HepG2 (cell line): ENCODE data around the gene MTRR. TPM values are rescaled to one million over a fixed set of nuclear protein-coding genes. Genes with fewer than 3 reads are reported as not detected.

ENCODE experiments used
- ATAC-seq: fragments of 200-7000 bp; cut with Tn5 transposase; 3 replicates; pipeline ENCODE4 v1.9.1; 2020; ENCODE audit warnings: mild to moderate bottlenecking, moderate library complexity
- BruUV-seq: library from RNA; stranded (reverse); fragments of 400-500 nt; replicated peaks from 2 replicates; lab custom pipeline; 2021; lab: Mats Ljungman, UMichigan
- CTCF ChIA-PET: fragments of 300-600 bp; formaldehyde crosslinking; extraction: SDS; loops from one replicate; lab custom pipeline; 2021; ENCODE audit warnings: low total read pairs, inconsistent platforms, low intra/inter-chr PET ratio; lab: Yijun Ruan, JAX
- POLR2A ChIA-PET: fragments of 350-600 bp; sonication (Branson Sonifier 250); formaldehyde crosslinking; loops from one replicate; lab custom pipeline; 2020; ENCODE audit warnings: antibody characterized with exemption, inconsistent platforms; lab: Yijun Ruan, JAX
- DNase-seq: peaks from one replicate; pipeline ENCODE4 v3.0.0-alpha.2; 2015; ENCODE audit warnings: low spot score
- FAIRE-seq: peaks from 3 replicates; lab custom pipeline; 2011; peaks lifted over from hg19 to GRCh38; lab: Jason Lieb, UNC
- H2AFZ ChIP-seq: one replicate; pipeline ENCODE4 v1.6.1; 2011; ENCODE audit warnings: low read length, inconsistent platforms
- H3K27ac ChIP-seq: fragments of 300-600 bp; 3 replicates; pipeline ENCODE4 v1.8.0; 2011; ENCODE audit warnings: mixed run types, mild to moderate bottlenecking, mixed read lengths, low read length, inconsistent platforms; ENCODE audit not compliant: insufficient read depth; ENCODE audit errors: extremely low read length
- H3K27me3 ChIP-seq, 2 experiments: fragments of 200-600 bp in 1 of 2; 2 replicates in 1 of 2; 3 replicates in 1 of 2; pipeline versions ENCODE4 v1.6.0 to v1.8.0; 2011; ENCODE audit warnings: low read length in 2 of 2, mild to moderate bottlenecking in 2 of 2, moderate library complexity in 2 of 2, inconsistent platforms in 1 of 2; ENCODE audit not compliant: insufficient read depth in 2 of 2, control insufficient read depth in 1 of 2
- H3K36me3 ChIP-seq, 2 experiments: fragments of 200-600 bp in 1 of 2; replicated peaks in 1 of 2; 2 replicates in 1 of 2; 3 replicates in 1 of 2; pipeline versions ENCODE4 v1.5.1 to v1.8.0; 2011; ENCODE audit warnings: low read length in 2 of 2, inconsistent platforms in 1 of 2; ENCODE audit not compliant: insufficient read depth in 2 of 2, control insufficient read depth in 1 of 2
- H3K4me1 ChIP-seq: 2 replicates; pipeline ENCODE4 v1.5.1; 2012; ENCODE audit warnings: low read length, inconsistent platforms; ENCODE audit not compliant: insufficient read depth
- H3K4me2 ChIP-seq: 2 replicates; pipeline ENCODE4 v1.6.0; 2011; ENCODE audit warnings: low read depth, low read length, inconsistent platforms
- H3K4me3 ChIP-seq, 3 experiments: fragments of 200-600 bp in 1 of 3; sonication (generic), shearing (Covaris generic) in 1 of 3; replicated peaks in 1 of 3; 2 replicates each; pipeline ENCODE4 v1.5.1; 2011 to 2016; ENCODE audit warnings: low read length in 3 of 3, inconsistent platforms in 2 of 3, low read depth in 2 of 3, mild to moderate bottlenecking in 2 of 3, control low read depth in 1 of 3, mixed read lengths in 1 of 3; ENCODE audit not compliant: insufficient read depth in 1 of 3
- H3K79me2 ChIP-seq: one replicate; pipeline ENCODE4 v1.6.1; 2011; ENCODE audit warnings: low read length, inconsistent platforms; ENCODE audit not compliant: insufficient read depth
- H3K9ac ChIP-seq: 2 replicates; pipeline ENCODE4 v1.6.0; 2011; ENCODE audit warnings: mild to moderate bottlenecking, low read depth, low read length, inconsistent platforms; ENCODE audit not compliant: insufficient read depth
- H3K9me3 ChIP-seq: 2 replicates; pipeline ENCODE4 v1.5.1; 2012; ENCODE audit warnings: mild to moderate bottlenecking, low read length
- H4K20me1 ChIP-seq: 2 replicates; pipeline ENCODE4 v1.6.0; 2011; ENCODE audit warnings: inconsistent platforms, mild to moderate bottlenecking, low read length, moderate library complexity; ENCODE audit not compliant: insufficient read depth
- ARID2 ChIP-seq: sonication (generic); formaldehyde crosslinking; IDR thresholded peaks from 2 replicates; pipeline ENCODE4 v1.8.1; 2022; ENCODE audit warnings: mild to moderate bottlenecking, missing genetic modification reagents, borderline replicate concordance
- BCL6 ChIP-seq: IDR thresholded peaks from 2 replicates; pipeline ENCODE4 v1.6.1; 2016; ENCODE audit warnings: missing genetic modification reagents, missing compliant biosample characterization
- CBX5 ChIP-seq: sonication (generic); formaldehyde crosslinking; IDR thresholded peaks from 2 replicates; pipeline ENCODE4 v1.4.0; 2020; ENCODE audit warnings: missing genetic modification reagents, borderline replicate concordance
- CEBPB ChIP-seq: IDR thresholded peaks from 2 replicates; pipeline ENCODE4 v1.6.1; 2011; ENCODE audit warnings: low read depth, low read length, improper control_type of control experiment, borderline replicate concordance
- FOXC1 ChIP-seq: sonication (generic); formaldehyde crosslinking; IDR thresholded peaks from 2 replicates; pipeline ENCODE4 v1.8.0; 2022; ENCODE audit warnings: mild to moderate bottlenecking, missing genetic modification reagents, borderline replicate concordance
- GATAD2A ChIP-seq: IDR thresholded peaks from 2 replicates; pipeline ENCODE4 v1.6.1; 2016
- KDM3A ChIP-seq: IDR thresholded peaks from 2 replicates; pipeline ENCODE4 v1.6.1; 2018; ENCODE audit warnings: low read depth, missing compliant biosample characterization
- KDM5A ChIP-seq: fragments of 200-600 bp; sonication (generic); IDR thresholded peaks from 2 replicates; pipeline ENCODE4 v1.7.0; 2018; ENCODE audit warnings: antibody characterized with exemption, mild to moderate bottlenecking, low read length, borderline replicate concordance
- RBM22 ChIP-seq: fragments of 200-400 bp; formaldehyde crosslinking; optimal IDR thresholded peaks from 2 replicates; pipeline ENCODE3; 2017; ENCODE audit warnings: mild to moderate bottlenecking, low read length, moderate library complexity
- SNAPC2 ChIP-seq: sonication (generic); formaldehyde crosslinking; IDR thresholded peaks from 2 replicates; pipeline ENCODE4 v1.8.1; 2022; ENCODE audit warnings: mild to moderate bottlenecking, missing genetic modification reagents
- ZNF674 ChIP-seq: sonication (generic); formaldehyde crosslinking; IDR thresholded peaks from 2 replicates; pipeline ENCODE4 v1.5.0; 2020; ENCODE audit warnings: low read depth, mild to moderate bottlenecking, missing genetic modification reagents
- ZNF737 ChIP-seq: sonication (generic); formaldehyde crosslinking; IDR thresholded peaks from 2 replicates; pipeline ENCODE4 v1.5.0; 2020; ENCODE audit warnings: missing genetic modification reagents, mild to moderate bottlenecking, borderline replicate concordance
- WGBS: methylation state at CpG from one replicate; pipeline ENCODE4 v1.1.6; 2017; ENCODE audit warnings: low lambda C conversion rate; 5-methylcytosine and 5-hydroxymethylcytosine counted together
- in situ Hi-C: cut with HindIII; loops from 2 replicates; pipeline ENCODE4 v1.10.0; 2017; ENCODE audit warnings: low pct_unique_long_range_greater_than_20kb; ENCODE audit not compliant: extremely low pct_ligation_motif_present
- intact Hi-C: fragments of 100-400 bp; cut with micrococcal nuclease; formaldehyde crosslinking; loops from one replicate; pipeline ENCODE4 v1.10.0; 2022; ENCODE audit not compliant: unreplicated experiment
- polyA plus RNA-seq, 8 experiments: library from polyadenylated mRNA; depleted of rRNA in 3 of 8; stranded (reverse) in 7 of 8; unstranded in 1 of 8; fragments of >200 nt; fragmentation: Illumina TruSeq in 4 of 8; extraction: Trizol in 4 of 8; gene quantifications; 2 replicates each; pipeline versions ENCODE4 v1.2.1 to v1.2.3, GENCODE V29; 2011 to 2016; ENCODE audit warnings: low read depth in 4 of 8, missing spikeins in 1 of 8, mixed read lengths in 1 of 8; ENCODE audit not compliant: insufficient read depth in 1 of 8
- total RNA-seq, 5 experiments: library from RNA; depleted of rRNA; stranded (reverse); fragments of >200 nt; fragmentation: Illumina TruSeq; extraction: Trizol; gene quantifications; 2 replicates each; pipeline ENCODE4 v1.2.3, GENCODE V29; 2016; ENCODE audit warnings: low read depth in 1 of 5
- TF ChIP-seq, protein P1 (sequence below): sonication (generic); formaldehyde crosslinking; IDR thresholded peaks from 2 replicates; pipeline ENCODE4 v1.4.0; 2020; ENCODE audit warnings: missing genetic modification reagents
- TF ChIP-seq, protein P2 (sequence below): sonication (generic); formaldehyde crosslinking; IDR thresholded peaks from 2 replicates; pipeline ENCODE4 v1.4.0; 2020; ENCODE audit warnings: missing genetic modification reagents, mild to moderate bottlenecking, borderline replicate concordance

The MTRR gene
- total and polyA plus RNA-seq, 2 of the 13 experiments (the other 11 are each of a cell fraction or from before 2014, with no cell fraction given): 39.2 to 59.2 TPM

GRCh38 chr5:7878381-7878873 is 9.5 kb downstream of the MTRR start (continued):
- TF ChIP-seq, protein P1, sequence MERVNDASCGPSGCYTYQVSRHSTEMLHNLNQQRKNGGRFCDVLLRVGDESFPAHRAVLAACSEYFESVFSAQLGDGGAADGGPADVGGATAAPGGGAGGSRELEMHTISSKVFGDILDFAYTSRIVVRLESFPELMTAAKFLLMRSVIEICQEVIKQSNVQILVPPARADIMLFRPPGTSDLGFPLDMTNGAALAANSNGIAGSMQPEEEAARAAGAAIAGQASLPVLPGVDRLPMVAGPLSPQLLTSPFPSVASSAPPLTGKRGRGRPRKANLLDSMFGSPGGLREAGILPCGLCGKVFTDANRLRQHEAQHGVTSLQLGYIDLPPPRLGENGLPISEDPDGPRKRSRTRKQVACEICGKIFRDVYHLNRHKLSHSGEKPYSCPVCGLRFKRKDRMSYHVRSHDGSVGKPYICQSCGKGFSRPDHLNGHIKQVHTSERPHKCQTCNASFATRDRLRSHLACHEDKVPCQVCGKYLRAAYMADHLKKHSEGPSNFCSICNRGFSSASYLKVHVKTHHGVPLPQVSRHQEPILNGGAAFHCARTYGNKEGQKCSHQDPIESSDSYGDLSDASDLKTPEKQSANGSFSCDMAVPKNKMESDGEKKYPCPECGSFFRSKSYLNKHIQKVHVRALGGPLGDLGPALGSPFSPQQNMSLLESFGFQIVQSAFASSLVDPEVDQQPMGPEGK (CRISPR knock-in tag): 0 out of 2 replicates have a peak, but pooled peaks have one; percentile 14
- TF ChIP-seq CBX5 (CRISPR knock-in tag): no peak
- no peak for TF ChIP-seq ARID2
- TF ChIP-seq SNAPC2 (CRISPR knock-in tag): no peak
- no peak for TF ChIP-seq FOXC1 (CRISPR knock-in tag)
- no peak for TF ChIP-seq KDM3A (CRISPR knock-in tag)
- 0 out of 2 replicates have a peak, but pooled peaks have one; percentile 17 for TF ChIP-seq BCL6 (CRISPR knock-in tag)
- TF ChIP-seq KDM5A: no peak
- TF ChIP-seq ZNF737: no peak
- peak; percentile 40; the same call in 1 of the 2 replicates for TF ChIP-seq GATAD2A (CRISPR knock-in tag)
- TF ChIP-seq ZNF674 (CRISPR knock-in tag): no peak
- TF ChIP-seq, all 625 proteins: peak for 10

- Histone ChIP-seq H3K4me3 (no peak overlapping the region), H3K79me2 (peaks cover 38% of the 10 kb centered on the region), H3K9me3 (no peaks in the 10 kb centered on the region), H3K4me1 (peaks cover 50% of the 10 kb centered on the region), H4K20me1 (no peaks in the 10 kb centered on the region), H3K36me3 (peaks cover 30 to 68% of the 10 kb centered on the region in 2 experiments), H3K27me3 (no peaks in the 10 kb centered on the region), H3K27ac (no peak overlapping the region), H3K4me2 (no peak overlapping the region), H2AFZ (no peak overlapping the region), H3K9ac (no peak overlapping the region)
- in situ Hi-C loops: no loop called here
- 96% methylated on average over 4 of the region's 4 CpGs for WGBS
- intact Hi-C loops: no loop called here
- ChIA-PET CTCF (no interaction called here), POLR2A (no interaction called here)
- no TSS peak for BruUV-seq
- ATAC-seq: no peak
- TF ChIP-seq, protein P2, sequence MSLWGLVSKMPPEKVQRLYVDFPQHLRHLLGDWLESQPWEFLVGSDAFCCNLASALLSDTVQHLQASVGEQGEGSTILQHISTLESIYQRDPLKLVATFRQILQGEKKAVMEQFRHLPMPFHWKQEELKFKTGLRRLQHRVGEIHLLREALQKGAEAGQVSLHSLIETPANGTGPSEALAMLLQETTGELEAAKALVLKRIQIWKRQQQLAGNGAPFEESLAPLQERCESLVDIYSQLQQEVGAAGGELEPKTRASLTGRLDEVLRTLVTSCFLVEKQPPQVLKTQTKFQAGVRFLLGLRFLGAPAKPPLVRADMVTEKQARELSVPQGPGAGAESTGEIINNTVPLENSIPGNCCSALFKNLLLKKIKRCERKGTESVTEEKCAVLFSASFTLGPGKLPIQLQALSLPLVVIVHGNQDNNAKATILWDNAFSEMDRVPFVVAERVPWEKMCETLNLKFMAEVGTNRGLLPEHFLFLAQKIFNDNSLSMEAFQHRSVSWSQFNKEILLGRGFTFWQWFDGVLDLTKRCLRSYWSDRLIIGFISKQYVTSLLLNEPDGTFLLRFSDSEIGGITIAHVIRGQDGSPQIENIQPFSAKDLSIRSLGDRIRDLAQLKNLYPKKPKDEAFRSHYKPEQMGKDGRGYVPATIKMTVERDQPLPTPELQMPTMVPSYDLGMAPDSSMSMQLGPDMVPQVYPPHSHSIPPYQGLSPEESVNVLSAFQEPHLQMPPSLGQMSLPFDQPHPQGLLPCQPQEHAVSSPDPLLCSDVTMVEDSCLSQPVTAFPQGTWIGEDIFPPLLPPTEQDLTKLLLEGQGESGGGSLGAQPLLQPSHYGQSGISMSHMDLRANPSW: no peak
- TF ChIP-seq RBM22: peak; percentile 56
- peak; percentile 79 for TF ChIP-seq CEBPB
- no peak for FAIRE-seq
- DNase-seq: no peak
Observed at GRCh38 chr5:7881091-7881490, 12.1 kb downstream of the MTRR start.
